Naive thymus-derived CD4-positive, alpha-beta T cell (primary cell): ENCODE data around the gene CCDC57. TPM values are rescaled to one million over a fixed set of nuclear protein-coding genes. Genes with fewer than 3 reads are reported as not detected.

ENCODE experiments used
- ATAC-seq: fragments of 150-1000 bp; cut with Tn5 transposase; 2 replicates; pipeline ENCODE4 v1.10.0; 2021; ENCODE audit warnings: mild to moderate bottlenecking, moderate library complexity
- CTCF ChIA-PET: fragments of 350-600 bp; sonication (Branson Sonifier 250); formaldehyde crosslinking; loops from one replicate; lab custom pipeline; 2021; ENCODE audit warnings: antibody characterized with exemption; lab: Charles Lee
- POLR2A ChIA-PET: fragments of 350-600 bp; sonication (Branson Sonifier 250); formaldehyde crosslinking; loops from one replicate; lab custom pipeline; 2021; ENCODE audit warnings: antibody characterized with exemption, inconsistent platforms; lab: Charles Lee
- DNase-seq, 9 donors: peaks; one replicate each; pipeline versions ENCODE4 v3.0.0 to v3.0.0-alpha.2; 2020 to 2022; ENCODE audit warnings: mixed read lengths in 1 of 9
- H3K27ac ChIP-seq: one replicate; pipeline ENCODE4 v1.7.0; 2013; ENCODE audit warnings: mild to moderate bottlenecking, low read depth, low read length, moderate library complexity
- H3K27me3 ChIP-seq, 2 donors: one replicate each; pipeline ENCODE4 v1.7.0; 2013; ENCODE audit warnings: low read length in 2 of 2, mild to moderate bottlenecking in 2 of 2, moderate library complexity in 2 of 2; ENCODE audit not compliant: control insufficient read depth in 2 of 2, insufficient read depth in 2 of 2
- H3K36me3 ChIP-seq, 3 experiments: 1 replicate in 2 of 3; 2 replicates in 1 of 3; pipeline ENCODE4 v1.7.0; 2013; ENCODE audit warnings: low read length in 3 of 3, mild to moderate bottlenecking in 3 of 3, moderate library complexity in 1 of 3; ENCODE audit not compliant: insufficient read depth in 3 of 3, control insufficient read depth in 2 of 3
- H3K4me1 ChIP-seq, 2 donors: one replicate each; pipeline ENCODE4 v1.7.0; 2013; ENCODE audit warnings: low read length in 2 of 2, mild to moderate bottlenecking in 2 of 2, moderate library complexity in 1 of 2; ENCODE audit not compliant: control insufficient read depth in 2 of 2, insufficient read depth in 2 of 2
- H3K4me3 ChIP-seq: 2 replicates; pipeline ENCODE4 v1.7.0; 2013; ENCODE audit warnings: mild to moderate bottlenecking, low read length
- H3K9me3 ChIP-seq, 3 experiments: 1 replicate in 2 of 3; 2 replicates in 1 of 3; pipeline ENCODE4 v1.7.0; 2013; ENCODE audit warnings: low read length in 3 of 3; ENCODE audit not compliant: control insufficient read depth in 2 of 3
- H3K27ac Mint-ChIP-seq, 9 donors: one replicate each; pipeline ENCODE4 v1.8.0; 2020 to 2022; ENCODE audit warnings: mixed read lengths in 9 of 9, mild to moderate bottlenecking in 8 of 9, moderate library complexity in 5 of 9, inconsistent platforms in 2 of 9
- H3K27me3 Mint-ChIP-seq, 5 donors: one replicate each; pipeline ENCODE4 v1.8.0; 2021 to 2022; ENCODE audit warnings: mixed read lengths in 5 of 5, mild to moderate bottlenecking in 1 of 5
- H3K36me3 Mint-ChIP-seq, 5 donors: one replicate each; pipeline ENCODE4 v1.8.0; 2020 to 2022; ENCODE audit warnings: mixed read lengths in 5 of 5, mild to moderate bottlenecking in 3 of 5, inconsistent platforms in 1 of 5
- H3K4me1 Mint-ChIP-seq, 7 donors: one replicate each; pipeline ENCODE4 v1.8.0; 2020 to 2022; ENCODE audit warnings: mixed read lengths in 7 of 7, mild to moderate bottlenecking in 3 of 7, inconsistent platforms in 1 of 7
- H3K4me3 Mint-ChIP-seq, 10 donors: one replicate each; pipeline ENCODE4 v1.8.0; 2020 to 2022; ENCODE audit warnings: mild to moderate bottlenecking in 10 of 10, mixed read lengths in 10 of 10, moderate library complexity in 6 of 10, inconsistent platforms in 2 of 10
- H3K9me3 Mint-ChIP-seq, 11 donors: one replicate each; pipeline ENCODE4 v1.8.0; 2020 to 2022; ENCODE audit warnings: mixed read lengths in 11 of 11, mild to moderate bottlenecking in 4 of 11, inconsistent platforms in 1 of 11, moderate library complexity in 1 of 11
- intact Hi-C, 2 donors: fragments of 100-400 bp; cut with micrococcal nuclease; formaldehyde crosslinking; loops; one replicate each; pipeline ENCODE4 v1.15.1; 2023
- polyA plus RNA-seq, 2 donors: library from polyadenylated mRNA; unstranded; fragments of 300-500 nt; fragmentation: Illumina TruSeq; gene quantifications; one replicate each; pipeline ENCODE4 v1.2.3, GENCODE V29; 2021
- total RNA-seq, 6 experiments: library from RNA in 5 of 6; stranded (reverse) in 5 of 6; gene quantifications; 1 replicate in 5 of 6; 2 replicates in 1 of 6; pipeline ENCODE4 v1.2.3 and lab custom pipeline; 2021 to 2026

Gene CCDC57
- total and polyA plus RNA-seq, 7 experiments from 2014 or later = 32.1 to 127 (median 92.1) TPM

DNA sequence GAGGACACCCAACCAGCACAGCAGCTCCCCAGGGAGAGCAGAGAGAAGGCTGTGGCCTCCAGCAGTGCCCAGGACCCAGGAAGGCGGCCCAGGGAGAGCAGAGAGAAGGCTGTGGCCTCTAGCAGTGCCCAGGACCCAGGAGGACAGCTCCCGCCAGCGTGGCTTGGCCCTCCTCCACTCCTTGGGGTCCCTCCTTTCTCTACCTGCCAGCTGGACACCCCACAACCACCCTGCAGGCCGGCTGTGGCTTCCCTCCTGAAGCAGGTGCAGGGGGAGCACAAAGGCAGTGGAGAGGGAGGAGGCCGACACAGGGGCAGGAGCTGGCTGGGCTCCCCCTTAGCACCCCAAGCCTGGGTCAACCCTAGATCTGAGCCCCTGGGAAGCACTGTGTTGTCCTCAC lies 60.5 kb downstream of the CCDC57 start:
- Mint-ChIP-seq H3K27ac (peak overlapping the region in 2 of 9 donors; percentile 36 to 51), H3K27me3 (no peaks in the 10 kb centered on the region), H3K36me3 (peaks cover 0 to 17% (median 6%) of the 10 kb centered on the region in 5 donors), H3K9me3 (peaks cover 0 to 6% (median 0%) of the 10 kb centered on the region in 11 donors), H3K4me3 (no peak overlapping the region), H3K4me1 (peaks cover 3 to 20% (median 10%) of the 10 kb centered on the region in 7 donors)
- H3K36me3 ChIP-seq = peaks cover 0 to 5% (median 2%) of the 10 kb centered on the region in 3 experiments
- H3K9me3 ChIP-seq = no peaks in the 10 kb centered on the region
- peaks cover 0 to 10% of the 10 kb centered on the region in 2 donors for H3K4me1 ChIP-seq
- H3K27me3 ChIP-seq = no peaks in the 10 kb centered on the region
- POLR2A ChIA-PET = interaction anchor here (0.6 to 5.9 kb wide), 5 partner anchors 13 to 123 kb away, joined by 3 to 29 read pairs (median 3); partner anchors contain the start of gene RAC3
- no peak for DNase-seq
- no peak overlapping the region for H3K27ac ChIP-seq
- intact Hi-C loops = no loop called here
- CTCF ChIA-PET = interaction anchor here (0.7 to 3.3 kb wide), 7 partner anchors 11 to 125 kb away, joined by 4 to 12 read pairs (median 6); partner anchors contain the start of gene RAC3
- H3K4me3 ChIP-seq = no peak overlapping the region
- ATAC-seq = no peak

DNA sequence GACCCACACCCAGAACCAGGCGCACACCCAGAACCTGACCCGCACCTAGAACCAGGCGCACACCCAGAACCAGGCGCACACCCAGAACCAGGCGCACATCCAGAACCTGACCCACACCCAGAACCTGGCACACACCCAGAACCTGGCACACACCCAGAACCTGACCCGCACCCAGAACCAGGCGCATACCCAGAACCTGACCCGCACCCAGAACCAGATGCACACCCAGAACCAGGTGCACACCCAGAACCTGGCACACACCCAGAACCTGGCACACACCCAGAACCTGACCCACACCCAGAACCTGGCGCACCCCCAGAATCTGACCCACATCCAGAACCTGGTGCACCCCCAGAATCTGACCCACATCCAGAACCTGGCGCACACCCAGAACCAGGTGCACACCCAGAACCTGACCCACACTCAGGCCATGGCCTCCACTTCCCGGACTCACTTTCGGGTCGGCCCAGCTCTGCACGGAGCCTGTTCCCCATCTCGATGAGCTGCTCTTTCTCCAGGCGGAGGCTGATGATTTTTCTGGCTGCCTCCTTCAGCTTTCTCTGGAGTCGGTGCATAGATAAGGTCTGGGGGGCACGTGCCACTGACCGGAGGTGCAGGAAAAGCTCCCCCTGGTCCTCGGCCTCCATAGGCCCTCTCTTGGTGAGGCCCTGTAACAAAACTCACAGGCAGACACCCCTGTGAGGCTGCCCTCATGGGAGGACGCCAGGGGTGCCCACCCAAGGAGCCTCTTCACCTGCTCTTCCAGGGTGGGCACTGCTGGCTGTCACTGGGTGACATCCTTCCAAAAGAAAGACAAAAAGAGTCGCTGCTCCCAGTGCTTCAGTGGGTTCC lies 61.3 kb downstream of the CCDC57 start:
- H3K27me3 ChIP-seq = no peaks in the 10 kb centered on the region
- Mint-ChIP-seq H3K4me3 (no peak overlapping the region), H3K27ac (peak overlapping the region in 1 of 9 donors; percentile 70), H3K4me1 (peaks cover 3 to 16% (median 10%) of the 10 kb centered on the region in 7 donors), H3K36me3 (peaks cover 3 to 21% (median 13%) of the 10 kb centered on the region in 5 donors), H3K9me3 (peaks cover 0 to 6% (median 0%) of the 10 kb centered on the region in 11 donors), H3K27me3 (no peaks in the 10 kb centered on the region)
- CTCF ChIA-PET = interaction anchor here (1.3 to 2.3 kb wide), 4 partner anchors 10 to 121 kb away, joined by 4 to 10 read pairs (median 5); partner anchors contain the start of gene RAC3
- intact Hi-C loops = no loop called here
- no peak overlapping the region for H3K27ac ChIP-seq
- no peak overlapping the region for H3K4me3 ChIP-seq
- ATAC-seq = no peak
- no peaks in the 10 kb centered on the region for H3K36me3 ChIP-seq
- no peaks in the 10 kb centered on the region for H3K9me3 ChIP-seq
- POLR2A ChIA-PET = interaction anchor here (0.7 to 5.9 kb wide), 4 partner anchors 12 to 122 kb away, joined by 3 to 29 read pairs (median 5); partner anchors contain the start of gene RAC3
- no peak for DNase-seq
- peaks cover 0 to 10% of the 10 kb centered on the region in 2 donors for H3K4me1 ChIP-seq

DNA sequence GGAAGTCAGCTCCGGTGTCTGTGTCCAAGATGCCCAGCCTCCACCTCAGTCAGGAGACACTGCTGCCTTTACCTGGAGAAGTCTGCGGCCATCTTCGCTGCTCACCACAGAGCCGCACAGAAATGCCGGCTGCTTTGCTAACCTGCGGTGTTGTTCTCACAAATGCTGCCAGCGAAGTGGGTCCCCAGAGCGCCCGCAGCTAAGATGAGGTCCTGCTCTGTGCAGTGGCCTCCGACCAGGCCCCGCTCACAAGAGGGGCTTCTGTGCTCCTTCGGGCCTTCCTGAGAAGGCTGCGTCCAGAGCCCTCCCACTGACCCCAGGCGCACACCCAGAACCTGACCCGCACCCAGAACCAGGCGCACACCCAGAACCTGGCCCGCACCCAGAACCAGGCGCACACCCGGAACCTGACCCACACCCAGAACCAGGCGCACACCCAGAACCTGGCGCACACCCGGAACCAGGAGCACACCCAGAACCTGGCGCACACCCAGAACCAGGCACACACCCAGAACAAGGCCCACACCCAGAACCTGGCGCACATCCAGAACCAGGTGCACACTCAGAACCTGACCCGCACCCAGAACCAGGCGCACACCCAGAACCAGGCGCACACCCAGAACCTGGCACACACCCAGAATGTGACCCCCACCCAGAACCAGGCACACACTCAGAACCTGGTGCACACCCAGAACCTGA lies 63.1 kb downstream of the CCDC57 start:
- intact Hi-C loops = no loop called here
- peak overlapping the region in 3 of 9 donors; percentile 9 to 70 (median 49) for H3K27ac Mint-ChIP-seq
- Histone ChIP-seq H3K9me3 (no peaks in the 10 kb centered on the region), H3K4me3 (no peak overlapping the region), H3K36me3 (no peaks in the 10 kb centered on the region), H3K4me1 (peaks cover 0 to 10% of the 10 kb centered on the region in 2 donors), H3K27me3 (no peaks in the 10 kb centered on the region), H3K27ac (no peak overlapping the region)
- no peaks in the 10 kb centered on the region for H3K27me3 Mint-ChIP-seq
- no peak overlapping the region for H3K4me3 Mint-ChIP-seq
- peaks cover 3 to 21% (median 11%) of the 10 kb centered on the region in 5 donors for H3K36me3 Mint-ChIP-seq
- DNase-seq (no peak), ATAC-seq (no peak)
- POLR2A ChIA-PET = no interaction called here
- peaks cover 0 to 6% (median 0%) of the 10 kb centered on the region in 11 donors for H3K9me3 Mint-ChIP-seq
- CTCF ChIA-PET = no interaction called here
- H3K4me1 Mint-ChIP-seq = peaks cover 3 to 12% (median 8%) of the 10 kb centered on the region in 7 donors

DNA sequence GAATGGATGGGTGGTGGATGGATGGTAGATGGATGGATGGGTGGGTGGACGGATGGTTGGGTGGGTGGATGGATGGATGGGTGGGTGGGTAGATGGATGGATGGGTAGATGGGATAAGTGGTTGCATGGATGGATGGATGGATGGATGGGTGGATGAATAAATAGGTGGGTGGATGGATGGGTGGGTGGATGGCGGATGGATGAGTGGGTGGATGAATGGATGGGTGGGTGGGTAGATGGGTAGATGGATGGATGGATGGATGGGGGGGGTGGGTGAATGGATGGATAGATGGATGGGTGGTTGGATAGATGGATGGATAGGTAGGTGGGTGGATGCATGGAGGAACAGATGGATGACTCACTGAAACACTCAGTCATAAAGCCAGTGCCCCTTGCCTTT lies 63.6 kb downstream of the CCDC57 start:
- Mint-ChIP-seq H3K4me1 (peaks cover 3 to 11% (median 6%) of the 10 kb centered on the region in 7 donors), H3K27ac (peak overlapping the region in 1 of 9 donors; percentile 49), H3K27me3 (no peaks in the 10 kb centered on the region), H3K9me3 (peaks cover 0 to 6% (median 0%) of the 10 kb centered on the region in 11 donors), H3K4me3 (no peak overlapping the region), H3K36me3 (peaks cover 3 to 21% (median 11%) of the 10 kb centered on the region in 5 donors)
- ChIA-PET POLR2A (no interaction called here), CTCF (no interaction called here)
- Histone ChIP-seq H3K36me3 (no peaks in the 10 kb centered on the region), H3K9me3 (no peaks in the 10 kb centered on the region), H3K4me1 (peaks cover 0 to 6% of the 10 kb centered on the region in 2 donors), H3K4me3 (no peak overlapping the region), H3K27ac (no peak overlapping the region), H3K27me3 (no peaks in the 10 kb centered on the region)
- intact Hi-C loops = no loop called here
- ATAC-seq (no peak), DNase-seq (no peak)

DNA sequence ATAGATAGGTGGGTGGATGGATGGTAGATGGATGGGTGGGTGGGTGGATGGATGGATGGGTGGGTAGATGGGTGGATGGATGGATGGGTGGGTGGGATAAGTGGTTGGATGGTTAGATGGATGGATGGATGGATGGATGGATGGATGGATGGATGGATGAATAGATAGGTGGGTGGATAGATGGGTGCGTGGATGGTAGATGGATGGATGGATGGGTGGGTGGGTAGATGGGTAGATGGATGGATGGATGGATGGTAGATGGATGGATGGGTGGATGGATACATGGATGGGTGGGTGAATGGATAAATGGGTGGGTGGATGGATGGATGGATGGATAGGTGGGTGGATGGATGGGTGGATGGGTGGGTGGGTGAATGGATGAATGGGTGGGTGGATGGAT lies 64.6 kb downstream of the CCDC57 start:
- Histone ChIP-seq H3K4me3 (no peak overlapping the region), H3K9me3 (no peaks in the 10 kb centered on the region), H3K36me3 (no peaks in the 10 kb centered on the region), H3K27me3 (no peaks in the 10 kb centered on the region), H3K27ac (no peak overlapping the region), H3K4me1 (no peaks in the 10 kb centered on the region)
- Mint-ChIP-seq H3K36me3 (peaks cover 3 to 21% (median 11%) of the 10 kb centered on the region in 5 donors), H3K27me3 (no peaks in the 10 kb centered on the region), H3K27ac (peak overlapping the region in 1 of 9 donors; percentile 45), H3K9me3 (peaks cover 0 to 6% (median 0%) of the 10 kb centered on the region in 11 donors), H3K4me3 (no peak overlapping the region), H3K4me1 (peaks cover 0 to 12% (median 7%) of the 10 kb centered on the region in 7 donors)
- POLR2A ChIA-PET = no interaction called here
- intact Hi-C loops = no loop called here
- ATAC-seq (no peak), DNase-seq (no peak)
- CTCF ChIA-PET = no interaction called here
